Ectodermal cell (in vitro differentiated cells): ENCODE measurements around the gene CAPN2. TPM values are rescaled to one million over a fixed set of nuclear protein-coding genes. Genes with fewer than 3 reads are reported as not detected.

Experiments used
- H3K27ac ChIP-seq: 2 replicates; pipeline ENCODE4 v1.7.0; 2013; ENCODE audit warnings: mild to moderate bottlenecking, low read depth, low read length; ENCODE audit not compliant: insufficient read depth, poor library complexity, severe bottlenecking
- H3K27me3 ChIP-seq: 2 replicates; pipeline ENCODE4 v1.7.0; 2013; ENCODE audit warnings: mild to moderate bottlenecking, low read length; ENCODE audit not compliant: insufficient read depth, control insufficient read depth, poor library complexity, severe bottlenecking
- H3K36me3 ChIP-seq: one replicate; pipeline ENCODE4 v1.7.0; 2013; ENCODE audit warnings: low read length; ENCODE audit not compliant: control insufficient read depth, insufficient read depth
- H3K4me1 ChIP-seq: one replicate; pipeline ENCODE4 v1.7.0; 2013; ENCODE audit warnings: low read length; ENCODE audit not compliant: control insufficient read depth, insufficient read depth
- H3K4me3 ChIP-seq: 2 replicates; pipeline ENCODE4 v1.7.0; 2013; ENCODE audit warnings: low read depth, low read length, control low read depth; ENCODE audit not compliant: insufficient read depth
- H3K9me3 ChIP-seq: 2 replicates; pipeline ENCODE4 v1.7.0; 2013; ENCODE audit warnings: mild to moderate bottlenecking, low read length, moderate library complexity; ENCODE audit not compliant: control insufficient read depth
- WGBS, 2 experiments: methylation state at CpG; one replicate each; pipeline ENCODE4 v1.1.7; 2013; ENCODE audit warnings: missing lambda C conversion rate in 2 of 2; 5-methylcytosine and 5-hydroxymethylcytosine counted together
- polyA plus RNA-seq, 4 experiments: library from polyadenylated mRNA; stranded (reverse); fragments of 50-300 nt; gene quantifications; one replicate each; pipeline ENCODE4 v1.2.3, GENCODE V29; 2013

CAPN2 gene
- polyA plus RNA-seq (2013, experiment 1 of 4) = 75.2 TPM
- 74.8 TPM for polyA plus RNA-seq (2013, experiment 2 of 4)
- 67.2 TPM for polyA plus RNA-seq (2013, experiment 3 of 4)
- 75.5 TPM for polyA plus RNA-seq (2013, experiment 4 of 4)

- H3K9me3 ChIP-seq = no peaks in the 10 kb centered on the region
- no peak within 1 kb of the TSS for H3K27ac ChIP-seq
- WGBS, 2 experiments = 0 to 1% methylated on average over 74 of the region's 74 CpGs
- peaks cover 11% of the 10 kb centered on the region for H3K27me3 ChIP-seq
- H3K4me3 ChIP-seq = peak within 1 kb of the TSS; percentile 76
- H3K4me1 ChIP-seq = peaks cover 10% of the 10 kb centered on the region
- no peaks in the 10 kb centered on the region for H3K36me3 ChIP-seq
These were observed at the start of gene CAPN2 for GRCh38 chr1:223712194-223712849. Gene CAPN2 (plus strand): TSS chr1:223712539. CDS start chr1:223712641, 102 bp downstream.

GRCh38 chr1:223662943-223663342 is 49.4 kb upstream of the CAPN2 start:
- Histone ChIP-seq H3K9me3 (no peaks in the 10 kb centered on the region), H3K27me3 (no peaks in the 10 kb centered on the region), H3K4me1 (no peaks in the 10 kb centered on the region), H3K36me3 (no peaks in the 10 kb centered on the region), H3K4me3 (no peak overlapping the region), H3K27ac (no peak overlapping the region)
- WGBS, 2 experiments = 55 to 78% methylated on average over 3 to 5 of the region's 5 CpGs

- H3K36me3 ChIP-seq = no peaks in the 10 kb centered on the region
- H3K9me3 ChIP-seq = no peaks in the 10 kb centered on the region
- H3K4me1 ChIP-seq = no peaks in the 10 kb centered on the region
- WGBS, 2 experiments = 75 to 77% methylated on average over 5 of the region's 5 CpGs
- no peak overlapping the region for H3K27ac ChIP-seq
- no peak overlapping the region for H3K4me3 ChIP-seq
- no peaks in the 10 kb centered on the region for H3K27me3 ChIP-seq
These were observed 48.2 kb upstream of the CAPN2 start for GRCh38 chr1:223664106-223664505.

- H3K36me3 ChIP-seq = no peaks in the 10 kb centered on the region
- no peak within 1 kb of the TSS for H3K4me3 ChIP-seq
- no peaks in the 10 kb centered on the region for H3K27me3 ChIP-seq
- H3K9me3 ChIP-seq = no peaks in the 10 kb centered on the region
- no peaks in the 10 kb centered on the region for H3K4me1 ChIP-seq
- WGBS, 2 experiments = 75 to 79% methylated on average over 6 of the region's 6 CpGs
- H3K27ac ChIP-seq = no peak within 1 kb of the TSS
These were observed 46.6 kb upstream of the CAPN2 start, which contains the start of gene CAPN8 for GRCh38 chr1:223665592-223666312. Gene CAPN8 (minus strand): TSS chr1:223665701. CDS start chr1:223665646, 55 bp downstream.

- WGBS, 2 experiments = 88 to 93% methylated on average over 3 of the region's 3 CpGs
- no peak overlapping the region for H3K4me3 ChIP-seq
These were observed 44.7 kb upstream of the CAPN2 start for GRCh38 chr1:223667484-223668182.

GRCh38 chr1:223669003-223669795 is 43.1 kb upstream of the CAPN2 start:
- Histone ChIP-seq H3K9me3 (peaks cover under 1% of the 10 kb centered on the region), H3K36me3 (no peaks in the 10 kb centered on the region)
- 76 to 78% methylated on average over 6 of the region's 6 CpGs for WGBS, 2 experiments

More at GRCh38 chr1:223667484-223668182, 44.7 kb upstream of the CAPN2 start:
- H3K4me1 ChIP-seq = no peaks in the 10 kb centered on the region
- no peaks in the 10 kb centered on the region for H3K9me3 ChIP-seq
- no peaks in the 10 kb centered on the region for H3K27me3 ChIP-seq
- no peak overlapping the region for H3K27ac ChIP-seq
- no peaks in the 10 kb centered on the region for H3K36me3 ChIP-seq

GRCh38 chr1:223670458-223671159 is 41.7 kb upstream of the CAPN2 start:
- 63 to 66% methylated on average over 7 of the region's 7 CpGs for WGBS, 2 experiments
- peaks cover 2% of the 10 kb centered on the region for H3K9me3 ChIP-seq
- no peaks in the 10 kb centered on the region for H3K4me1 ChIP-seq
- no peaks in the 10 kb centered on the region for H3K36me3 ChIP-seq
- no peaks in the 10 kb centered on the region for H3K27me3 ChIP-seq
- H3K27ac ChIP-seq = no peak overlapping the region
- H3K4me3 ChIP-seq = no peak overlapping the region

More at GRCh38 chr1:223669003-223669795, 43.1 kb upstream of the CAPN2 start:
- Histone ChIP-seq H3K27me3 (no peaks in the 10 kb centered on the region), H3K27ac (no peak overlapping the region), H3K4me1 (no peaks in the 10 kb centered on the region), H3K4me3 (no peak overlapping the region)

- Histone ChIP-seq H3K27ac (no peak overlapping the region), H3K27me3 (no peaks in the 10 kb centered on the region), H3K4me3 (no peak overlapping the region), H3K36me3 (no peaks in the 10 kb centered on the region), H3K9me3 (peaks cover 2% of the 10 kb centered on the region), H3K4me1 (no peaks in the 10 kb centered on the region)
- 70 to 71% methylated on average over 5 of the region's 5 CpGs for WGBS, 2 experiments
These were observed 38.0 kb upstream of the CAPN2 start for GRCh38 chr1:223674119-223674890.

- H3K27ac ChIP-seq = no peak overlapping the region
- H3K4me1 ChIP-seq = no peaks in the 10 kb centered on the region
- WGBS, 2 experiments = 93 to 96% methylated on average over 6 of the region's 6 CpGs
- H3K9me3 ChIP-seq = peaks cover 2% of the 10 kb centered on the region
- H3K4me3 ChIP-seq = no peak overlapping the region
- H3K27me3 ChIP-seq = no peaks in the 10 kb centered on the region
- H3K36me3 ChIP-seq = no peaks in the 10 kb centered on the region
These were observed 33.5 kb upstream of the CAPN2 start for GRCh38 chr1:223678841-223679240.
